Measurements from ENCODE around the gene EHHADH. TPM values are rescaled to one million over a fixed set of nuclear protein-coding genes. Genes with fewer than 3 reads are reported as not detected.

The EHHADH gene
- total and polyA plus RNA-seq, 2 experiments from 2014 or later = 14.3 to 22.0 TPM

DNA sequence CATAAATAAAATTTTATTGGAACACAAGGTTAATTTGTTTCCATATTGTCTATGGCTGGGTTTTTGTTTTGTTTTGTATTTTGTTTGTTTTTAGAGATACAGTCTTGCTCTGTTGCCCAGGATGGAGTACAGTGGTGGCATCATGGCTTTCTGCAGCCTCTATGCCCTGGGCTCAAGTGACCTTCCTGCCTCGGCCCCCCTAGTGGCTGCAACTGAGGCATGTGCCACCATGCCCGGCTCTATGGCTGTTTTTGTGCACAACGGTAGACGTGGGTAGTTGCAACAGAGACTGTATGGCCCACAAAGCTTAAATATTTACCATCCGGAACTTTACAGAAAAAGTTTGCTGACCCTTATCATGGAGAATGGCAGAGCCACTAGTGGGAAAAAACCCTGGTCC lies 54.2 kb downstream of the EHHADH start:
- no peaks in the 10 kb centered on the region for H3K9me2 ChIP-seq (replicated peaks; ENCODE audit: insufficient read depth)
- H3K27me3 ChIP-seq = no peaks in the 10 kb centered on the region
- H3K4me2 ChIP-seq = no peak overlapping the region
- no peak overlapping the region for H3K4me3 ChIP-seq
- no peak for DNase-seq (ENCODE audit: low spot score)
- no peak for TF ChIP-seq EZH2 (IDR thresholded peaks at IDR 0.05; ENCODE audit: borderline replicate concordance)
- TF ChIP-seq CTCF (IDR thresholded peaks at IDR 0.05; ENCODE audit: poor library complexity) = no peak
- TF ChIP-seq EZH2phosphoT487 (IDR thresholded peaks at IDR 0.05; ENCODE audit: low read depth, severe bottlenecking, unreplicated experiment) = no peak
- H3K79me2 ChIP-seq = no peaks in the 10 kb centered on the region
- H3K9me3 ChIP-seq (ENCODE audit: low read depth) = no peaks in the 10 kb centered on the region
- H3K36me3 ChIP-seq (replicated peaks; ENCODE audit: insufficient read depth, low read depth) = no peaks in the 10 kb centered on the region
- no peaks in the 10 kb centered on the region for H4K20me1 ChIP-seq (ENCODE audit: insufficient read depth, poor library complexity, severe bottlenecking)
- 91% methylated on average over 5 of the region's 5 CpGs for WGBS (ENCODE audit: low lambda C conversion rate, missing lambda C conversion rate)
- no peak overlapping the region for H3K27ac ChIP-seq
- H2AFZ ChIP-seq = no peak overlapping the region
- H3K4me1 ChIP-seq (ENCODE audit: insufficient read depth) = no peaks in the 10 kb centered on the region

- no peak for TF ChIP-seq EZH2 (IDR thresholded peaks at IDR 0.05; ENCODE audit: borderline replicate concordance)
- TF ChIP-seq CTCF (IDR thresholded peaks at IDR 0.05; ENCODE audit: poor library complexity) = no peak
- no peak for TF ChIP-seq EZH2phosphoT487 (IDR thresholded peaks at IDR 0.05; ENCODE audit: low read depth, severe bottlenecking, unreplicated experiment)
- no peak for DNase-seq (ENCODE audit: low spot score)
- Histone ChIP-seq H3K27ac (no peak overlapping the region), H3K27me3 (no peaks in the 10 kb centered on the region), H3K4me2 (no peak overlapping the region), H3K9me2 (replicated peaks; ENCODE audit: insufficient read depth) (no peaks in the 10 kb centered on the region), H3K36me3 (replicated peaks; ENCODE audit: insufficient read depth, low read depth) (no peaks in the 10 kb centered on the region), H3K79me2 (no peaks in the 10 kb centered on the region), H3K4me3 (no peak overlapping the region), H3K9me3 (ENCODE audit: low read depth) (no peaks in the 10 kb centered on the region), H2AFZ (no peak overlapping the region), H3K4me1 (ENCODE audit: insufficient read depth) (no peaks in the 10 kb centered on the region), H4K20me1 (ENCODE audit: insufficient read depth, poor library complexity, severe bottlenecking) (no peaks in the 10 kb centered on the region)
- WGBS (ENCODE audit: low lambda C conversion rate, missing lambda C conversion rate) = 97% methylated on average over 4 of the region's 4 CpGs
Measured at GRCh38 chr3:185199206-185199605, 54.6 kb downstream of the EHHADH start.

DNA sequence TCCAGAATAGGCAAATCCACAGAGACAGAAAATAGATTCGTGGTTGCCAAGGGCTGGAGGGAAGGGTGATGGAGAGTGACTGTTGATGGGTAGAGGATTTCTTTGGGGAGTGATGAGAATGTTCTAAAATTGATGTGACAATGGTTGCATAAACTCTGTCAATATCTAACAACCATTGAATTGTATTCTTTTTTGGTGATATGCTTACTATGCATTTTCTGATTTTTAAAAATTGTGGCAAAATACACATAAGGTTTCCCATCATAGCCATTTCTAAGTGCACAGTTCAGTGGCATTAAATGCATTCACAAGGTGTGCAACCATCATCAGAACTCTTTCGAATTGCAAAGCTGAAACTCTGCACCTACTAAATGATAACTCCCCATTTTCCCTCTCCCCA lies 56.8 kb downstream of the EHHADH start:
- Histone ChIP-seq H3K9me2 (replicated peaks; ENCODE audit: insufficient read depth) (no peaks in the 10 kb centered on the region), H3K27me3 (no peaks in the 10 kb centered on the region), H3K4me2 (no peak overlapping the region), H3K27ac (no peak overlapping the region), H4K20me1 (ENCODE audit: insufficient read depth, poor library complexity, severe bottlenecking) (no peaks in the 10 kb centered on the region), H3K9me3 (ENCODE audit: low read depth) (no peaks in the 10 kb centered on the region), H2AFZ (no peak overlapping the region), H3K4me3 (no peak overlapping the region), H3K36me3 (replicated peaks; ENCODE audit: insufficient read depth, low read depth) (no peaks in the 10 kb centered on the region), H3K4me1 (ENCODE audit: insufficient read depth) (no peaks in the 10 kb centered on the region), H3K79me2 (no peaks in the 10 kb centered on the region)
- 81% methylated on average over 2 of the region's 2 CpGs for WGBS (ENCODE audit: low lambda C conversion rate, missing lambda C conversion rate)
- DNase-seq (ENCODE audit: low spot score) = no peak
- TF ChIP-seq EZH2phosphoT487 (IDR thresholded peaks at IDR 0.05; ENCODE audit: low read depth, severe bottlenecking, unreplicated experiment) (no peak), EZH2 (IDR thresholded peaks at IDR 0.05; ENCODE audit: borderline replicate concordance) (no peak), CTCF (IDR thresholded peaks at IDR 0.05; ENCODE audit: poor library complexity) (no peak)

- H4K20me1 ChIP-seq (ENCODE audit: insufficient read depth, poor library complexity, severe bottlenecking) = no peaks in the 10 kb centered on the region
- H3K4me2 ChIP-seq = no peak overlapping the region
- no peak overlapping the region for H3K4me3 ChIP-seq
- no peaks in the 10 kb centered on the region for H3K9me3 ChIP-seq (ENCODE audit: low read depth)
- no peaks in the 10 kb centered on the region for H3K79me2 ChIP-seq
- H3K27ac ChIP-seq = no peak overlapping the region
- H3K4me1 ChIP-seq (ENCODE audit: insufficient read depth) = no peaks in the 10 kb centered on the region
- H3K27me3 ChIP-seq = no peaks in the 10 kb centered on the region
- H3K36me3 ChIP-seq (replicated peaks; ENCODE audit: insufficient read depth, low read depth) = no peaks in the 10 kb centered on the region
- 95% methylated on average over 4 of the region's 4 CpGs for WGBS (ENCODE audit: low lambda C conversion rate, missing lambda C conversion rate)
- H3K9me2 ChIP-seq (replicated peaks; ENCODE audit: insufficient read depth) = no peaks in the 10 kb centered on the region
- no peak for TF ChIP-seq EZH2phosphoT487 (IDR thresholded peaks at IDR 0.05; ENCODE audit: low read depth, severe bottlenecking, unreplicated experiment)
- no peak for TF ChIP-seq EZH2 (IDR thresholded peaks at IDR 0.05; ENCODE audit: borderline replicate concordance)
- TF ChIP-seq CTCF (IDR thresholded peaks at IDR 0.05; ENCODE audit: poor library complexity) = no peak
- no peak overlapping the region for H2AFZ ChIP-seq
- no peak for DNase-seq (ENCODE audit: low spot score)
Measured at GRCh38 chr3:185195652-185196051, 58.2 kb downstream of the EHHADH start.
